Measurements from ENCODE around the gene PANX3.
A peak's percentile ranks its signal among the peaks of the same experiment; 100 is the strongest.

PANX3 gene

GRCh38 chr11:124633355-124633754 is 22.1 kb downstream of the PANX3 start:
- H3K4me3 Mint-ChIP-seq = no peak overlapping the region
- no peak overlapping the region for H3K27ac Mint-ChIP-seq
- H3K27me3 Mint-ChIP-seq = no peaks in the 10 kb centered on the region
- H3K9me3 Mint-ChIP-seq = no peaks in the 10 kb centered on the region
- no peak for DNase-seq
- peaks cover 94% of the 10 kb centered on the region for H3K36me3 Mint-ChIP-seq (ENCODE audit: low read depth)
- peaks cover 4% of the 10 kb centered on the region for H3K4me1 Mint-ChIP-seq (ENCODE audit: low read depth)

GRCh38 chr11:124635932-124636331 is 24.7 kb downstream of the PANX3 start:
- Mint-ChIP-seq H3K4me1 (ENCODE audit: low read depth) (no peaks in the 10 kb centered on the region), H3K36me3 (ENCODE audit: low read depth) (peaks cover 82% of the 10 kb centered on the region), H3K9me3 (no peaks in the 10 kb centered on the region), H3K27ac (peak overlapping the region; percentile 66), H3K4me3 (no peak overlapping the region), H3K27me3 (no peaks in the 10 kb centered on the region)
- DNase-seq = no peak

- peaks cover 58% of the 10 kb centered on the region for H3K36me3 Mint-ChIP-seq (ENCODE audit: low read depth)
- no peaks in the 10 kb centered on the region for H3K9me3 Mint-ChIP-seq
- H3K4me3 Mint-ChIP-seq = no peak overlapping the region
- no peaks in the 10 kb centered on the region for H3K4me1 Mint-ChIP-seq (ENCODE audit: low read depth)
- no peak for DNase-seq
- H3K27ac Mint-ChIP-seq = no peak overlapping the region
- no peaks in the 10 kb centered on the region for H3K27me3 Mint-ChIP-seq
Observed at GRCh38 chr11:124638500-124638899, 27.3 kb downstream of the PANX3 start.

GRCh38 chr11:124639186-124639585 is 28.0 kb downstream of the PANX3 start:
- peaks cover 51% of the 10 kb centered on the region for H3K36me3 Mint-ChIP-seq (ENCODE audit: low read depth)
- H3K27me3 Mint-ChIP-seq = no peaks in the 10 kb centered on the region
- no peaks in the 10 kb centered on the region for H3K4me1 Mint-ChIP-seq (ENCODE audit: low read depth)
- H3K27ac Mint-ChIP-seq = no peak overlapping the region
- H3K9me3 Mint-ChIP-seq = no peaks in the 10 kb centered on the region
- H3K4me3 Mint-ChIP-seq = no peak overlapping the region
- no peak for DNase-seq

GRCh38 chr11:124640666-124641065 is 29.4 kb downstream of the PANX3 start:
- Mint-ChIP-seq H3K4me3 (no peak overlapping the region), H3K36me3 (ENCODE audit: low read depth) (peaks cover 39% of the 10 kb centered on the region), H3K9me3 (no peaks in the 10 kb centered on the region), H3K4me1 (ENCODE audit: low read depth) (peaks cover 5% of the 10 kb centered on the region), H3K27me3 (no peaks in the 10 kb centered on the region), H3K27ac (no peak overlapping the region)
- no peak for DNase-seq

GRCh38 chr11:124642628-124643027 is 31.4 kb downstream of the PANX3 start:
- Mint-ChIP-seq H3K27ac (no peak overlapping the region), H3K9me3 (no peaks in the 10 kb centered on the region), H3K27me3 (no peaks in the 10 kb centered on the region), H3K4me3 (no peak overlapping the region), H3K36me3 (ENCODE audit: low read depth) (peaks cover 21% of the 10 kb centered on the region), H3K4me1 (ENCODE audit: low read depth) (peaks cover 5% of the 10 kb centered on the region)
- no peak for DNase-seq

GRCh38 chr11:124643042-124643604 is 31.9 kb downstream of the PANX3 start:
- Mint-ChIP-seq H3K27me3 (no peaks in the 10 kb centered on the region), H3K36me3 (ENCODE audit: low read depth) (peaks cover 17% of the 10 kb centered on the region), H3K9me3 (no peaks in the 10 kb centered on the region), H3K4me3 (no peak overlapping the region), H3K27ac (no peak overlapping the region), H3K4me1 (ENCODE audit: low read depth) (peaks cover 5% of the 10 kb centered on the region)
- no peak for DNase-seq

GRCh38 chr11:124643605-124644425 is 32.6 kb downstream of the PANX3 start:
- Mint-ChIP-seq H3K4me3 (no peak overlapping the region), H3K27ac (no peak overlapping the region), H3K36me3 (ENCODE audit: low read depth) (peaks cover 10% of the 10 kb centered on the region), H3K27me3 (no peaks in the 10 kb centered on the region), H3K9me3 (no peaks in the 10 kb centered on the region), H3K4me1 (ENCODE audit: low read depth) (peaks cover 5% of the 10 kb centered on the region)
- DNase-seq = no peak

- no peak overlapping the region for H3K4me3 Mint-ChIP-seq
- H3K27ac Mint-ChIP-seq = no peak overlapping the region
- peak; percentile 40 for DNase-seq
- no peaks in the 10 kb centered on the region for H3K27me3 Mint-ChIP-seq
- peaks cover 3% of the 10 kb centered on the region for H3K36me3 Mint-ChIP-seq (ENCODE audit: low read depth)
- no peaks in the 10 kb centered on the region for H3K9me3 Mint-ChIP-seq
- H3K4me1 Mint-ChIP-seq (ENCODE audit: low read depth) = peaks cover 5% of the 10 kb centered on the region
Observed at GRCh38 chr11:124644426-124645280, 33.4 kb downstream of the PANX3 start.

GRCh38 chr11:124646148-124646547 is 34.9 kb downstream of the PANX3 start:
- Mint-ChIP-seq H3K4me3 (no peak overlapping the region), H3K27ac (no peak overlapping the region), H3K27me3 (no peaks in the 10 kb centered on the region), H3K9me3 (no peaks in the 10 kb centered on the region), H3K4me1 (ENCODE audit: low read depth) (peaks cover 5% of the 10 kb centered on the region), H3K36me3 (ENCODE audit: low read depth) (peaks cover under 1% of the 10 kb centered on the region)
- no peak for DNase-seq

- no peak overlapping the region for H3K4me3 Mint-ChIP-seq
- H3K27me3 Mint-ChIP-seq = no peaks in the 10 kb centered on the region
- H3K9me3 Mint-ChIP-seq = no peaks in the 10 kb centered on the region
- H3K36me3 Mint-ChIP-seq (ENCODE audit: low read depth) = peaks cover 14% of the 10 kb centered on the region
- no peak overlapping the region for H3K27ac Mint-ChIP-seq
- peaks cover 5% of the 10 kb centered on the region for H3K4me1 Mint-ChIP-seq (ENCODE audit: low read depth)
- no peak for DNase-seq
Observed at GRCh38 chr11:124648610-124649009, 37.4 kb downstream of the PANX3 start.

- DNase-seq = no peak
- Mint-ChIP-seq H3K4me1 (ENCODE audit: low read depth) (no peaks in the 10 kb centered on the region), H3K4me3 (no peak overlapping the region), H3K27me3 (no peaks in the 10 kb centered on the region), H3K27ac (no peak overlapping the region), H3K9me3 (no peaks in the 10 kb centered on the region), H3K36me3 (ENCODE audit: low read depth) (peaks cover 17% of the 10 kb centered on the region)
Observed at GRCh38 chr11:124656774-124657630, 45.8 kb downstream of the PANX3 start.

- Mint-ChIP-seq H3K36me3 (ENCODE audit: low read depth) (peaks cover 13% of the 10 kb centered on the region), H3K4me1 (ENCODE audit: low read depth) (no peaks in the 10 kb centered on the region), H3K4me3 (no peak overlapping the region), H3K27me3 (no peaks in the 10 kb centered on the region), H3K27ac (no peak overlapping the region), H3K9me3 (no peaks in the 10 kb centered on the region)
- DNase-seq = no peak
Observed at GRCh38 chr11:124657904-124658303, 46.7 kb downstream of the PANX3 start.

- H3K27me3 Mint-ChIP-seq = no peaks in the 10 kb centered on the region
- no peaks in the 10 kb centered on the region for H3K4me1 Mint-ChIP-seq (ENCODE audit: low read depth)
- H3K9me3 Mint-ChIP-seq = no peaks in the 10 kb centered on the region
- H3K36me3 Mint-ChIP-seq (ENCODE audit: low read depth) = peaks cover 8% of the 10 kb centered on the region
- no peak overlapping the region for H3K4me3 Mint-ChIP-seq
- no peak for DNase-seq
- H3K27ac Mint-ChIP-seq = no peak overlapping the region
Observed at GRCh38 chr11:124658501-124658900, 47.3 kb downstream of the PANX3 start.
